ENCODE measurements around the gene SOD1. TPM values are rescaled to one million over a fixed set of nuclear protein-coding genes. Genes with fewer than 3 reads are reported as not detected.

The SOD1 gene
- 100 to 1,000 TPM; 129 to 222 (median 185) TPM for total RNA-seq

GRCh38 chr21:31659536-31660258 lies at the start of gene SOD1:
TSS of gene SOD1 (plus strand) at chr21:31659693. CDS start at chr21:31659770, 77 bp downstream.
- H3K4me3 ChIP-seq: peak within 1 kb of the TSS; percentile 78 to 93 (median 84)
- peak; percentile 43 to 98 for TF ChIP-seq EP300 (IDR thresholded peaks at IDR 0.05)
- peak; percentile 78 to 92 for TF ChIP-seq POLR2A (IDR thresholded peaks at IDR 0.05)
- TF ChIP-seq CTCF (IDR thresholded peaks at IDR 0.05): peak in 4 of 5 experiments; percentile 26 to 51 (median 42)
- WGBS, 2 donors: 0 to 1% methylated on average over 37 to 44 of the region's 87 CpGs
- H3K9me3 ChIP-seq: no peaks in the 10 kb centered on the region
- peaks cover 0 to 46% (median 17%) of the 10 kb centered on the region in 4 donors for H3K4me1 ChIP-seq
- H3K36me3 ChIP-seq: peaks cover 0 to 22% (median 0%) of the 10 kb centered on the region in 3 donors
- peak; percentile 91 for DNase-seq (ENCODE audit: low spot score in 2 of 2)
- no peaks in the 10 kb centered on the region for H3K27me3 ChIP-seq
- H3K27ac ChIP-seq: peak within 1 kb of the TSS; percentile 74 to 96 (median 94)

DNA sequence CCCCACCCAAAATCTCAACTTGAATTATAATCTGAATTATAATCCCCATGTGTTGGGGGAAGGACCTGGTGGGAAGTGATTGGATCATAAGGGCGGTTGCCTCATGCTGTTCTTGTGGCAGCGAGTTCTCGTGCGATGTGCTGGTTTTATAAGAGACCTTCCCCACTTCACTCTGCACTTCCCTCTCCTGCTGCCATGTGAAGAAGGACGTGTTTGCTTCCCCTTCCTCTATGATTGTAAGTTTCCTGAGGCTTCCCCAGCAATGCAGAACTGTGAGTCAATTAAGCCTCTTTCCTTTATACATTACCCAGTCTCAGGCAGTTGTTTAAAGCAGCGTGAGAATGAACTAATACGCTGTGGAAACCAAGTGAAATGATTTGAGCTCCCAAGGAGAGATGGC lies 48.0 kb upstream of the SOD1 start:
- WGBS, 2 donors: 93% methylated on average over 7 of the region's 7 CpGs
- no peaks in the 10 kb centered on the region for H3K27me3 ChIP-seq
- no peak for DNase-seq (ENCODE audit: low spot score in 2 of 2)
- H3K4me3 ChIP-seq: no peak overlapping the region
- no peak for TF ChIP-seq EP300 (IDR thresholded peaks at IDR 0.05)
- TF ChIP-seq POLR2A (IDR thresholded peaks at IDR 0.05): no peak
- no peak for TF ChIP-seq CTCF (IDR thresholded peaks at IDR 0.05)
- H3K36me3 ChIP-seq: no peaks in the 10 kb centered on the region
- H3K9me3 ChIP-seq: peaks cover 0 to 7% (median 0%) of the 10 kb centered on the region in 4 donors
- peaks cover 0 to 4% (median 0%) of the 10 kb centered on the region in 4 donors for H3K4me1 ChIP-seq
- no peak overlapping the region for H3K27ac ChIP-seq

- Histone ChIP-seq H3K36me3 (no peaks in the 10 kb centered on the region), H3K4me3 (no peak overlapping the region), H3K9me3 (peaks cover 0 to 7% (median 0%) of the 10 kb centered on the region in 4 donors), H3K27me3 (no peaks in the 10 kb centered on the region), H3K4me1 (peaks cover 0 to 4% (median 0%) of the 10 kb centered on the region in 4 donors), H3K27ac (no peak overlapping the region)
- TF ChIP-seq EP300 (IDR thresholded peaks at IDR 0.05) (no peak), POLR2A (IDR thresholded peaks at IDR 0.05) (no peak), CTCF (IDR thresholded peaks at IDR 0.05) (no peak)
- DNase-seq (ENCODE audit: low spot score in 2 of 2): no peak
- WGBS, 2 donors: 37 to 38% methylated on average over 22 of the region's 22 CpGs
These were observed 46.4 kb upstream of the SOD1 start for GRCh38 chr21:31612894-31613785.

DNA sequence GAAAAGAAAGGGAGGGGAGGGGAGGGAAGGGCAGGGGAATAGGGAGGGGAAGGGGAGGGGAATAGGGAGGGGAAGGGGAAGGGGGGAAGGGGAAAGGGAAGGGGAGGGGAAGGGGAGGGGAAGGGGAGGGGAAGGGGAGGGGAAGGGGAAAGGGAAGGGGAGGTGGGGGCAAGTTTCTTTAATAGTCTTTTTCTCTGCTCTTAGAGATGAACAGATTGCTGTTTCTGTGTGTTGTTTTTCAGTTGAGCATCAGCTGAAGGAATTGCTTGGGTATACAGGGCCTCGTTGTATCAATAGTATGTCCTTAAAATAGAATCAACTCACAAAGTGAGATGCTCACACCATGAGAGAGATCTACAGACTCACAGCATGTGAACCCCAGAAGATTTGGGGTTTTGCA lies 44.8 kb upstream of the SOD1 start:
- 11 to 26% methylated on average over 1 of the region's 1 CpG for WGBS, 2 donors
- Histone ChIP-seq H3K9me3 (peaks cover 0 to 12% (median 0%) of the 10 kb centered on the region in 4 donors), H3K36me3 (no peaks in the 10 kb centered on the region), H3K4me3 (no peak overlapping the region), H3K4me1 (peaks cover 0 to 4% (median 0%) of the 10 kb centered on the region in 4 donors), H3K27me3 (no peaks in the 10 kb centered on the region), H3K27ac (no peak overlapping the region)
- TF ChIP-seq EP300 (IDR thresholded peaks at IDR 0.05) (no peak), POLR2A (IDR thresholded peaks at IDR 0.05) (no peak), CTCF (IDR thresholded peaks at IDR 0.05) (no peak)
- DNase-seq (ENCODE audit: low spot score in 2 of 2): no peak

All from tibial nerve (tissue), 4 donors.